Measurements from ENCODE around the gene RPL37A. TPM values are rescaled to one million over a fixed set of nuclear protein-coding genes. Genes with fewer than 3 reads are reported as not detected.

Gene RPL37A
- total RNA-seq, 1 experiment from 2014 or later = 1,405 TPM

DNA sequence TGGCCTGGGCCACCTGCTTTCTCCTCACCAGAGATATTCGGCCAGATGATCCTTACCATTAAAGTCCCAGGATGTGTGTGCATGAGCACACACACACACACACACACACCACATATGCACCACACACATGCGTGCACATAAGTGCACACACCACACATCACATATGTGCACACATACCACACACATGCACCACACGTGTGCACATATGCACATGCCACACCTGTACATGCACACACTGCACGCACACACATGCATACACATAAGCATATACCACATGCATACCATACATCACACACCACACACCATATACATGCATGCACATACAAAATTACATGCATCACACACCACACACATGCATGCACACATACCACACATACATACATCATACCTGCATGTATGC is 38.7 kb downstream of the RPL37A start:
- in situ Hi-C loops (cut with HindIII; ENCODE audit: low sequenced_read_pairs) = no loop called here
- no peak for DNase-seq (ENCODE audit: low spot score)

DNA sequence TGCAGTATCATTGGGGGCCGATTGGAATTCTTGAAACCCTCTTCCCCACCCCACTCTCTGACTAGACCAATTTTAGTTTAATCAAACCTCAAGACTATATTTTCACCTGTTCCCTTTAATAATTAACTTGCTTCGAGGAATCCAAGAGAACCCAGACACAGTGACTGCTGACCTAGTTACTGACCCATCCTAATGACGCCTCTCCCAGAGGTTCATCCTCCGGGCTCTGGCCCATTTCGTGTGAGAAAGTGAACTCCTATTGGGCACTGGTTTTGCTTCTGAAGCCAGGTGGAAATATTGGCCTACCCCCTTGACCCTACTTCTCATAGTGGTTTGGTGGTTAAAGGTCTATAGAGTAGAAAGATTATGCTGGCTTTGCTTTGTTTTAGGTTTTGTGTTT is 39.9 kb downstream of the RPL37A start:
- DNase-seq (ENCODE audit: low spot score) = no peak
- in situ Hi-C loops (cut with HindIII; ENCODE audit: low sequenced_read_pairs) = no loop called here

DNA sequence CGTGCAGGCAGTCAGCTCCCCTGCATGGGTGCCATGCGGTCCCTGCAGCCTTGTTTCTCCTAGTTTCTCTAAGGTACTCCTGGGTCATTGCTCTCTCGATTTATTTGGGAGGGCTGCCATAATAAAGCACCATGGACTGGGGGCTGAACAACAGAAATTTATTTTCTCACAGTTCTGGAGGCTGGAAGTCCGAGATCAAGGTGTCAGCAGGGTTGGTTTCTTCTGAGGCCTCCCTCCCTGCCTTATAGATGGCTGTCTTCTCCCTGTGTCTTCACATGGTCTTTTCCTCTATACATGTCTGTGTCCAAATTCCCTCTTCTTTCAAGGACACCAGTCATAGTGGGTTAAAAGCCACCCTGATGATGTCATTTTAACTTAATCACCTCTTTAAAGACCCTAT is 40.5 kb downstream of the RPL37A start:
- no peak for DNase-seq (ENCODE audit: low spot score)
- in situ Hi-C loops (cut with HindIII; ENCODE audit: low sequenced_read_pairs) = no loop called here

DNA sequence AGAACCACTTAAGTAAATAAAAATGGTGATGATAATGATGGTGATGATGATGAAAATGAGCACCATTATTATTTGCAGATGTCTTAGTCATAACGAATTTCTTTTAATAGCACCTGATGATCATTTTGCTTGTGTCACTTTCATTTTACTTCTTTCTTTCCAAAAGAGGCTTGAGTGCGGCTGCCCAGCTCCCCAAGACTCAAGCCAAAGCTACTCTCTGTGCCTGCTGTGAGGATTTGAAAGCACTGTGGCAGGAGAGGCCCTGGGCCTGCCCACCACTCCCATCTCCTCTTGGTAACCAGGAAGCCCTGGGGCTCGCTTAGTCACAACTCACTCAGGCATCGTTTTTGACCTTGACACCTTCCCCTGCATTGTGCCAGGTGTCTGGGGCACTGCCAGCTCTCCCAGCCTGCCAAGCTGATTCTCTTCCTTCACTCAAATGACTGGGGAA is 41.2 kb downstream of the RPL37A start:
- DNase-seq (ENCODE audit: low spot score) = peak; percentile 44
- in situ Hi-C loops (cut with HindIII; ENCODE audit: low sequenced_read_pairs) = no loop called here

DNA sequence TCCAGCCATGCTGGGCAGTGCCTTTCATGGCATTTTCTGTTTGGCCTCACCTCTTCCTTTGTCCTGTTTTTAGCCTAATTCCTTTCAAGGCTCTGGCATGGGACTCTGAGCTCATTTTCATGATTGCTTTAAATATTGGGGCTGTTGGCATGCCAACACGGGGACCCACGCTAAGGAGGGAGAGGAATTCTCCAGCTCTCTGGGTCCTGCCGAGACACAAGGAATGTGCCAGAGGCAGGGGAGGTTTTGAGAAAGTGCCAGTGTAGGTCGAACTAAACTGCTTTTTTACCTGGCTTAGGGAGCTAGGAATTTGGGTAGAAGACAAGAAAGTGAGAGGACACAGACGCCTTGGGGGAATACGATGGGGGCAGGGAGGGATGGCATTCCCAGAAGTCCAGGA is 42.3 kb downstream of the RPL37A start:
- in situ Hi-C loops (cut with HindIII; ENCODE audit: low sequenced_read_pairs) = no loop called here

DNA sequence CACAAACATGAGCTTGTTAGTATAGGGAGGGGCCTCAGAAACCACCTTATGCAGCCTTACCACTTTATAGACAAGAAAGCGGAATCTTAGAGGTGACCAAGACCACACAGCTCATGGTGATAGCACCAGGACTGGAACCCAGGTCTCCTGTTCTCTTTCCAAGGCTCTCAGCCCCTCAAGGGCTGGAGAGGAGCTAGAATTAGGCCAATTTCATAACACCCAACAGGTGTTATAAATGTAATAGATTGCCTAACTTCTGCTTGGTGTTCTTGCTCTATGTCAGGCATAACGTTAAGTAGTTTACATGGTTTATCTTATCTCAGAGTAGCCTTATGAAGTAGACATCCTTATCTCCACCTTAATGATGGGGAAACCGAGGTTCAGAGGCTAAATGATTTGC is 42.9 kb downstream of the RPL37A start:
- in situ Hi-C loops (cut with HindIII; ENCODE audit: low sequenced_read_pairs) = no loop called here
- no peak for DNase-seq (ENCODE audit: low spot score)

More for the DNA sequence above, 42.3 kb downstream of the RPL37A start:
- no peak for DNase-seq (ENCODE audit: low spot score)

DNA sequence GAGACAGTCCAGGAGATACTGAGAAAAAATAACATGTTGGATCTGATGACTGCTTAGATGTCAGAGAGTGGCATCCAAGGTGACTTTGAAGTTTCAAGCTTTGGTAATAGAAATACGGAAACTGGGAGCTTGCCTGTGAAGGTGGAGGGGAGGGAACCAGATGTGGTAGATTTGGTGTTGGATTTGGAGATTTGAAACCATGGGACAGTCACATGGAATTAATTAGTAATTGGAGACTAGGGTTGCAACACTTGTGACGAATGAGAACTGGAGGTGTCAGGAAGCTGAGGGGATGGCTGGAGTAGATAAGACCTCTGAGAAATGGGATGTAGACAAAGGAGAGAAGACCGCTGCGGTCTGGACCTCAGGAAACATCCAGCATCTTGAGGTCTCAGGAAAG is 46.7 kb downstream of the RPL37A start:
- DNase-seq (ENCODE audit: low spot score) = no peak
- in situ Hi-C loops (cut with HindIII; ENCODE audit: low sequenced_read_pairs) = no loop called here

DNA sequence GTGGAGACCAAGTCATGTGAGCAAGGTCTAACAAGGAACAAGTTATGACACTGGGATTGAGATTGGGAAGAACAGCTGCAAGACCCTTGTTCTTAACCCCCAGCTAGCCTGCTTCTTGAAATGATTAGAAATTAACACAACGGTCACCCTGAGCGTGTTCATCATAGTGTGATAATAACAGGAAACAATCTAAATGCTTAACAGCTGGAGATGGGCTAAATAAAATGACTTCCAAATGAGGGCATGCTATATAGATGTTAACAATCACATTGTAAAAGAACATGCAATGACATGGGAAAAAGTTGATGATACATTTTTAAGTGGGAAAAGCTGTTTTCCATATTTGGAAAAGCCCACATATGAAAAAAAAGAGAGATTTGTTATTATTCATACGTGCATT is 47.6 kb downstream of the RPL37A start:
- in situ Hi-C loops (cut with HindIII; ENCODE audit: low sequenced_read_pairs) = no loop called here
- no peak for DNase-seq (ENCODE audit: low spot score)

DNA sequence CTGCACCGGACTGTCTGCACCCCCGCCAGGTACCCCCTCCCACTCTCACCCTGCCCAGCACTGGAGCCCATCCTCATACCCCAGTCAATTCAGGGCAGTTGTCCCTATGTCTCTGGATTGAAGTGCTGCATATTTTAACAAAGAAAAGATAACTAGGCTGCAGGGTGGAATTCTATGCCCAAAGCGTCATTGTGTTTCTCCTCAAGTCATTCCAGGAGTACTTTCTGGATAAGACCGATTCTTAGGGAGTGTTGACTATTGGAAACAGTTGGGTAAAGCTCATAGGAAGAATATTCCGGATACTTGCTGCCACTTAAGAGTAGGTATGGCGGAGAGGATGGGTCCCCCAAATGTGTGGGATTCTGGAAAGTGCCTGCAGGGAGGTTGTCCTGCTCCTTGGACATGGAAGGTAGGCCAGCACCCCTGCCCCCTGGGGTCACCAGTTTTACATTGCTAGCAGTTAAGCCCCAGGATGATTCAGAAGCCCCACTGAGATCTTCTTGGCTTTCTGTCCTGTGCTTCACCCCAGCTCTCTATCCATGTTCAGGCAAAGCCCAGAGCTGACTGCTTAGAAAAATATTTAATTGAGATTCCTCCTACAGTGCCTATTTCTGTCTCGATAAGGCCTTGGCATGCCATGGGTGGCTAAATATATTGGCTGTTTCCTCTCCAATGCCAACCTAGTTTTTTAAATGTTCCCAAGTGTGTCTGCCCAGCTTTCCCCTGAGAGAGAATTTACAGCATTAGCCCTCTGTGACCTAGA is 48.2 kb downstream of the RPL37A start:
- in situ Hi-C loops (cut with HindIII; ENCODE audit: low sequenced_read_pairs) = no loop called here
- DNase-seq (ENCODE audit: low spot score) = no peak

DNA sequence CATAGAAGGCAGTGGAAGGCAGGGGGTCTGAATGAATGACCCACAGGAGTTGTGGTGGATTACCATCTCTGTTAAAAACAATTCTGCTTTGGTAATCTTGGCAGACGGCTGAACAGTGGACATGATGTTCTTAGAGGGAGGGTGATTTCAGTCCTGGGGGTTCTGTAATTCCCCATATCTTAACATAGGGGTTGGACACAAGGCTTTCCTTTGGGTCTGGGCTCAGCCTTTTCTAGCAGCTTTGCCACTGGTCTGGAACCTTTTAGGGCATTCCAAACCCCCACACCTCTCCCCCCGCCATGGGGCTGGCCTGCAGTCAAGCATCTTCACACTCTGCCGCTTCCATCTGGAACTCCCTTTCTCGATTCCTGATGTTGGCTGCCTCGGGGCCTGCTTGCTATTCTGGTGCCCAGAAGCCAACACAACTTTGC is 50.3 kb downstream of the RPL37A start:
- no peak for DNase-seq (ENCODE audit: low spot score)
- in situ Hi-C loops (cut with HindIII; ENCODE audit: low sequenced_read_pairs) = no loop called here

DNA sequence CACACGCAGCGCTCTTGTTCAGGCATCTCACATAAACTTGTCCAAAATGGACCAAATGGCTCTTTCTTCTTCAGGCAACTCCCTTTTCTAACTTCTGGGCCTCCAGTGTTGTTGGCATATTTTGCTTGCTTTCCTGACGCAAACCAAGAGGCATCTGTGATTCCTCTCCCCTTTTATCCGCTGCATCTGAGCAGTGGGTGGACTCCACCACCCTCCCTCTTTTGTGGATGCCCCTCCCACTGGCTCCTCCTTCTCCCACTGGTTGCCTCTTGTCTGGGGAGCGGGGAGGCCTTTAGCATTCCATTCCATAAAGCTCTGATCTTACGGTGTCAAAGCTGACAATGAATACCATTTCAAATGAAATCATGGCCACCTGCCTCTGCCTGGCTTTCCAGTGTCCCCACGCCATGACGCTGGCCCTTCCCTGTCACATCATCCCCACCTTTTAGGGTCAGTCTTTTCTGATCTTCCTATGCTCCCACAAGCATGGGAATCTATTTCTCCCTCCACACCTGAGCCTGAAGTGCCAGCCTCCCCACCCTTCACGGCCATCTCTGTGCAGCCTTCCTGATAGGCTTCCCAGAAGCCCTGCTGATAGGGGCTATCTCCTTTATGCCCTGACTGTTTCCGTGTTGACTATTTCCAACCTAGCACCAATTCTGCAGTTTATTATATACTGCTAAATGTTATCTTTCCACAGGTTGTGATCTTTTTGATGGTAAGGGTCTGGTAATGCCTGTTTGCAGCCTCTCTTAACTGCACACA is 51.5 kb downstream of the RPL37A start:
- in situ Hi-C loops (cut with HindIII; ENCODE audit: low sequenced_read_pairs) = no loop called here
- DNase-seq (ENCODE audit: low spot score) = no peak

DNA sequence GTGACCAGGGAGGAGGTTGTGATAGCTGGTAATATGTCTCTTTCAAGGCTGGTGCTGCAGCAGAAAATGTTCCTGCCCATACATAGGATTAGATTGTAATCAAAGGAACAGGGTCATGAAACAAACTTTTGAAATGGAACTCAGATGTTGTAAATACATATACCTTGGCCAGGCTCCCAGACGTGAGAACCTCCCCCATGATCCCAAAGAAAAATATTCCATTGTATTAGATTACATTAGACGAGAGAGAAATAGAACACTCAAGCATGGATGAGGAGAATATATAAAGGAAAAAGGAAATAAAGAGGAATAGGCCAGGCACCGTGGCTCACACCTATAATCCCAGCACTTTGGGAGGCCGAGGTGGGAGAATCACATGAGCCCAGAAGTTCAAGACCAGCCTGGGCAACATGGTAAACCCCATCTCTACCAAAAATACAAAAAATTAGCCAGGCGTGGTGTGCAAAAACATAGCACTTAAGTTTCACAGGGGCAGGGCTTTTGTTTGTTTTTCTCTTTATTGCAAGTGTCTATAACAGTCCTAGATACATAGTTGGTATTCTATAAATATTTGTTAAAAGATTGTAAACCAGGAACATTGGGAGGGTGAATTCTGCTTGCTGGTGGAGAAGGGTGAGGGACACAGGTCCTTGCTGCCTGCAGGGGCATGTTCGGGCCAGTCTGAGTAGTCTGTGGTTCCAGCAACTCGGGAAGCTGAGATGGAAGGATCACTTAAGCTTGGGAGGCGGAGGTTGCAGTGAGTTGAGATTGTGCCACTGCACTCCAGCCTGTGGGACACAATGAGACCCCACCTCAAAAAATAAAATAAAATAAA is 52.8 kb downstream of the RPL37A start:
- in situ Hi-C loops (cut with HindIII; ENCODE audit: low sequenced_read_pairs) = no loop called here

DNA sequence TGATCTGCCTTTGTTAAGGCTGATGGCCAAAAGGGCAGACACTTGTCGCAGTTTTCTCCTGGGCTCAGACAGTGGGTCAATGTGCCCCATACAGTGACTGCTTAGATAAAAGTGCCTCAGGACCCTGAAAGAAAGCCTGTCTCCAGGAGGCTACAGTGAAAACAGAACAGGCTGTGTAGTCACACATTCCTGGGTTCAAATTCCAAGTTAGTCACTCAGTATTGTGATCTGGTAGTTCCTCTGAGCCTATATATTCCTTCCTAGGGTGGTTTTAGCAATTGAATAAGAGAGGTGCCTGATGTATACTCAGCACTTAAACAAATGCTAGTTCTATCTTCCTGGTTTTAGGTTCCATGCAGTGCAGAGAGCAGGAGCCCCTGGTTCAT is 54.4 kb downstream of the RPL37A start:
- in situ Hi-C loops (cut with HindIII; ENCODE audit: low sequenced_read_pairs) = no loop called here
- DNase-seq (ENCODE audit: low spot score) = no peak

More for the DNA sequence above, 52.8 kb downstream of the RPL37A start:
- DNase-seq (ENCODE audit: low spot score) = no peak

Other genes with a start within 250 kb of the RPL37A start
- 0.06 and 0.14 TPM in 2 replicates for gene MARCHF4, start 126.4 kb upstream of the RPL37A start, total RNA-seq (2014; rRNA removed; shearing (Covaris generic))
- 12.6 and 55.3 TPM in 2 replicates for gene SMARCAL1, start 86.4 kb upstream of the RPL37A start, total RNA-seq (2014; rRNA removed; shearing (Covaris generic))
- gene IGFBP2, start 134.6 kb downstream of the RPL37A start, total RNA-seq (2014; rRNA removed; shearing (Covaris generic)) = 134 and 159 TPM in 2 replicates
- 0.24 TPM in 1 of 2 replicates, not detected in the other for gene IGFBP5, start 196.7 kb downstream of the RPL37A start, total RNA-seq (2014; rRNA removed; shearing (Covaris generic))